ENCODE data around the gene SLC9A2.
A peak's percentile ranks its signal among the peaks of the same experiment; 100 is the strongest.

GRCh38 chr2:102615620-102616436 lies 3.5 kb upstream of the SLC9A2 start:
- TF ChIP-seq CTCF (IDR thresholded peaks at IDR 0.05) (peak; percentile 97), ZFX (IDR thresholded peaks at IDR 0.05; ENCODE audit: borderline replicate concordance) (no peak)

Measured in 22Rv1 (cell line).